Measurements from ENCODE around the gene SEPTIN12. TPM values are rescaled to one million over a fixed set of nuclear protein-coding genes. Genes with fewer than 3 reads are reported as not detected.
A peak's percentile ranks its signal among the peaks of the same experiment; 100 is the strongest.

The SEPTIN12 gene
- under 1 TPM in 1 of 4 donors, not detected in 3; 0.06 TPM for polyA plus RNA-seq
- long read RNA-seq, donor 1 = 0 reads
- long read RNA-seq, donor 2 = 0 reads
- long read RNA-seq, donor 3 = 0 reads
- long read RNA-seq, donor 4 = 0 reads
- long read RNA-seq, donor 5 = 0 reads
- long read RNA-seq, donor 6 = 0 reads
- long read RNA-seq, donor 7 = 0 reads
- long read RNA-seq, donor 8 = 0 reads
- long read RNA-seq, donor 9 = 0 reads
- long read RNA-seq, donor 10 = 0 reads

- H3K36me3 ChIP-seq (ENCODE audit: control insufficient read depth in 3 of 3, insufficient read depth in 2 of 3, low read depth in 1 of 3, low read length in 3 of 3) = no peaks in the 10 kb centered on the region
- no peak for DNase-seq
- H3K9me3 ChIP-seq (ENCODE audit: control insufficient read depth in 2 of 2, insufficient read depth in 1 of 2, low read depth in 1 of 2, low read length in 1 of 2) = no peaks in the 10 kb centered on the region
- H3K4me1 ChIP-seq (ENCODE audit: control insufficient read depth in 3 of 3, insufficient read depth in 2 of 3, low read depth in 1 of 3, low read length in 2 of 3) = peaks cover 0 to 13% (median 0%) of the 10 kb centered on the region in 3 donors
- 64 to 70% (median 68%) methylated on average over 12 to 14 of the region's 14 CpGs for WGBS, 3 donors
- no peak within 1 kb of the TSS for H3K4me3 ChIP-seq (ENCODE audit: low read depth in 1 of 3, low read length in 3 of 3)
- no peak for FAIRE-seq
- no peaks in the 10 kb centered on the region for H3K27me3 ChIP-seq (ENCODE audit: control insufficient read depth in 3 of 3, insufficient read depth in 3 of 3, low read length in 3 of 3)
- no peak within 1 kb of the TSS for H3K27ac ChIP-seq (ENCODE audit: low read depth in 1 of 3, low read length in 2 of 3)
Observed at GRCh38 chr16:4787627-4788482, at the start of gene SEPTIN12. SEPTIN12 (minus strand) TSS chr16:4788345; CDS start chr16:4787645, 700 bp downstream.

GRCh38 chr16:4836727-4837126, 48.6 kb upstream of the SEPTIN12 start:
- 78 to 91% (median 84%) methylated on average over 2 of the region's 2 CpGs for WGBS, 3 donors
- H3K4me3 ChIP-seq (ENCODE audit: low read depth in 1 of 3, low read length in 3 of 3) = no peak overlapping the region
- DNase-seq (no peak), FAIRE-seq (no peak)
- H3K4me1 ChIP-seq (ENCODE audit: control insufficient read depth in 3 of 3, insufficient read depth in 2 of 3, low read depth in 1 of 3, low read length in 2 of 3) = peaks cover 0 to 10% (median 0%) of the 10 kb centered on the region in 3 donors
- H3K27me3 ChIP-seq (ENCODE audit: control insufficient read depth in 3 of 3, insufficient read depth in 3 of 3, low read length in 3 of 3) = no peaks in the 10 kb centered on the region
- no peaks in the 10 kb centered on the region for H3K9me3 ChIP-seq (ENCODE audit: control insufficient read depth in 2 of 2, insufficient read depth in 1 of 2, low read depth in 1 of 2, low read length in 1 of 2)
- H3K36me3 ChIP-seq (ENCODE audit: control insufficient read depth in 3 of 3, insufficient read depth in 2 of 3, low read depth in 1 of 3, low read length in 3 of 3) = peaks cover 5 to 56% (median 17%) of the 10 kb centered on the region in 3 donors
- H3K27ac ChIP-seq (ENCODE audit: low read depth in 1 of 3, low read length in 2 of 3) = no peak overlapping the region

GRCh38 chr16:4833584-4833983, 45.4 kb upstream of the SEPTIN12 start:
- H3K27ac ChIP-seq (ENCODE audit: low read depth in 1 of 3, low read length in 2 of 3) = no peak overlapping the region
- H3K4me3 ChIP-seq (ENCODE audit: low read depth in 1 of 3, low read length in 3 of 3) = no peak overlapping the region
- peaks cover 0 to 10% (median 0%) of the 10 kb centered on the region in 3 donors for H3K4me1 ChIP-seq (ENCODE audit: control insufficient read depth in 3 of 3, insufficient read depth in 2 of 3, low read depth in 1 of 3, low read length in 2 of 3)
- 41 to 60% (median 48%) methylated on average over 1 of the region's 1 CpG for WGBS, 3 donors
- H3K27me3 ChIP-seq (ENCODE audit: control insufficient read depth in 3 of 3, insufficient read depth in 3 of 3, low read length in 3 of 3) = no peaks in the 10 kb centered on the region
- peaks cover 9 to 68% (median 22%) of the 10 kb centered on the region in 3 donors for H3K36me3 ChIP-seq (ENCODE audit: control insufficient read depth in 3 of 3, insufficient read depth in 2 of 3, low read depth in 1 of 3, low read length in 3 of 3)
- no peaks in the 10 kb centered on the region for H3K9me3 ChIP-seq (ENCODE audit: control insufficient read depth in 2 of 2, insufficient read depth in 1 of 2, low read depth in 1 of 2, low read length in 1 of 2)
- peak in 1 of 2 donors; percentile 20 for DNase-seq
- FAIRE-seq = no peak

- FAIRE-seq = no peak
Observed at GRCh38 chr16:4832698-4833343, 44.7 kb upstream of the SEPTIN12 start.

GRCh38 chr16:4831616-4832015, 43.5 kb upstream of the SEPTIN12 start:
- Histone ChIP-seq H3K4me1 (ENCODE audit: control insufficient read depth in 3 of 3, insufficient read depth in 2 of 3, low read depth in 1 of 3, low read length in 2 of 3) (peaks cover 0 to 10% (median 0%) of the 10 kb centered on the region in 3 donors), H3K4me3 (ENCODE audit: low read depth in 1 of 3, low read length in 3 of 3) (no peak overlapping the region), H3K27ac (ENCODE audit: low read depth in 1 of 3, low read length in 2 of 3) (no peak overlapping the region), H3K27me3 (ENCODE audit: control insufficient read depth in 3 of 3, insufficient read depth in 3 of 3, low read length in 3 of 3) (no peaks in the 10 kb centered on the region), H3K9me3 (ENCODE audit: control insufficient read depth in 2 of 2, insufficient read depth in 1 of 2, low read depth in 1 of 2, low read length in 1 of 2) (no peaks in the 10 kb centered on the region), H3K36me3 (ENCODE audit: control insufficient read depth in 3 of 3, insufficient read depth in 2 of 3, low read depth in 1 of 3, low read length in 3 of 3) (peaks cover 13 to 72% (median 22%) of the 10 kb centered on the region in 3 donors)
- no peak for FAIRE-seq
- WGBS, 3 donors = 94 to 96% (median 95%) methylated on average over 8 of the region's 8 CpGs
- DNase-seq = no peak

More at GRCh38 chr16:4832698-4833343, 44.7 kb upstream of the SEPTIN12 start:
- Histone ChIP-seq H3K27ac (ENCODE audit: low read depth in 1 of 3, low read length in 2 of 3) (no peak overlapping the region), H3K36me3 (ENCODE audit: control insufficient read depth in 3 of 3, insufficient read depth in 2 of 3, low read depth in 1 of 3, low read length in 3 of 3) (peaks cover 13 to 69% (median 22%) of the 10 kb centered on the region in 3 donors), H3K27me3 (ENCODE audit: control insufficient read depth in 3 of 3, insufficient read depth in 3 of 3, low read length in 3 of 3) (no peaks in the 10 kb centered on the region), H3K4me1 (ENCODE audit: control insufficient read depth in 3 of 3, insufficient read depth in 2 of 3, low read depth in 1 of 3, low read length in 2 of 3) (peaks cover 0 to 10% (median 0%) of the 10 kb centered on the region in 3 donors), H3K9me3 (ENCODE audit: control insufficient read depth in 2 of 2, insufficient read depth in 1 of 2, low read depth in 1 of 2, low read length in 1 of 2) (no peaks in the 10 kb centered on the region), H3K4me3 (ENCODE audit: low read depth in 1 of 3, low read length in 3 of 3) (no peak overlapping the region)
- peak; percentile 30 to 59 for DNase-seq
- WGBS, 3 donors = 25 to 63% (median 48%) methylated on average over 6 of the region's 6 CpGs

- no peak overlapping the region for H3K4me3 ChIP-seq (ENCODE audit: low read depth in 1 of 3, low read length in 3 of 3)
- DNase-seq (no peak), FAIRE-seq (no peak)
- peaks cover 0 to 10% (median 0%) of the 10 kb centered on the region in 3 donors for H3K4me1 ChIP-seq (ENCODE audit: control insufficient read depth in 3 of 3, insufficient read depth in 2 of 3, low read depth in 1 of 3, low read length in 2 of 3)
- H3K9me3 ChIP-seq (ENCODE audit: control insufficient read depth in 2 of 2, insufficient read depth in 1 of 2, low read depth in 1 of 2, low read length in 1 of 2) = no peaks in the 10 kb centered on the region
- H3K27me3 ChIP-seq (ENCODE audit: control insufficient read depth in 3 of 3, insufficient read depth in 3 of 3, low read length in 3 of 3) = no peaks in the 10 kb centered on the region
- H3K36me3 ChIP-seq (ENCODE audit: control insufficient read depth in 3 of 3, insufficient read depth in 2 of 3, low read depth in 1 of 3, low read length in 3 of 3) = peaks cover 17 to 76% (median 25%) of the 10 kb centered on the region in 3 donors
- H3K27ac ChIP-seq (ENCODE audit: low read depth in 1 of 3, low read length in 2 of 3) = no peak overlapping the region
- 91 to 93% (median 91%) methylated on average over 7 of the region's 7 CpGs for WGBS, 3 donors
Observed at GRCh38 chr16:4830408-4830807, 42.3 kb upstream of the SEPTIN12 start.

GRCh38 chr16:4828567-4829321, 40.6 kb upstream of the SEPTIN12 start:
- no peak for FAIRE-seq
- WGBS, 3 donors = 88 to 94% (median 94%) methylated on average over 11 of the region's 11 CpGs
- H3K4me1 ChIP-seq (ENCODE audit: control insufficient read depth in 3 of 3, insufficient read depth in 2 of 3, low read depth in 1 of 3, low read length in 2 of 3) = peaks cover 0 to 10% (median 0%) of the 10 kb centered on the region in 3 donors
- H3K9me3 ChIP-seq (ENCODE audit: control insufficient read depth in 2 of 2, insufficient read depth in 1 of 2, low read depth in 1 of 2, low read length in 1 of 2) = no peaks in the 10 kb centered on the region
- H3K36me3 ChIP-seq (ENCODE audit: control insufficient read depth in 3 of 3, insufficient read depth in 2 of 3, low read depth in 1 of 3, low read length in 3 of 3) = peaks cover 17 to 82% (median 33%) of the 10 kb centered on the region in 3 donors
- H3K4me3 ChIP-seq (ENCODE audit: low read depth in 1 of 3, low read length in 3 of 3) = no peak overlapping the region
- H3K27ac ChIP-seq (ENCODE audit: low read depth in 1 of 3, low read length in 2 of 3) = no peak overlapping the region
- DNase-seq = no peak
- no peaks in the 10 kb centered on the region for H3K27me3 ChIP-seq (ENCODE audit: control insufficient read depth in 3 of 3, insufficient read depth in 3 of 3, low read length in 3 of 3)

Measured in small intestine (tissue), 16 donors.